Brain microvascular endothelial cell (primary cell): Measurements from ENCODE around the gene TRIM2.
A peak's percentile ranks its signal among the peaks of the same experiment; 100 is the strongest.

Experiments
- DNase-seq: peaks from one replicate; pipeline ENCODE4 v3.0.0-alpha.2; 2020
- H3K27ac ChIP-seq: fragments of 250-450 bp; sonication (Bioruptor Pico); 2 replicates; pipeline ENCODE4 v1.5.1; 2020; ENCODE audit warnings: mild to moderate bottlenecking, moderate library complexity
- H3K27me3 ChIP-seq: fragments of 250-450 bp; sonication (Bioruptor Pico); replicated peaks from 2 replicates; pipeline ENCODE4 v1.5.1; 2020; ENCODE audit warnings: mild to moderate bottlenecking
- H3K36me3 ChIP-seq: fragments of 250-450 bp; sonication (Bioruptor Pico); replicated peaks from 2 replicates; pipeline ENCODE4 v1.5.1; 2020; ENCODE audit warnings: mild to moderate bottlenecking
- H3K4me3 ChIP-seq: 2 replicates; pipeline ENCODE4 v1.5.1; 2011; ENCODE audit warnings: low read depth, mild to moderate bottlenecking, control low read depth, low read length, moderate library complexity
- in situ Hi-C: cut with HindIII; loops from 2 replicates; pipeline ENCODE4 v1.10.0; 2017; ENCODE audit warnings: low sequenced_read_pairs, low pct_ligation_motif_present
- TF ChIP-seq, protein P1 (sequence below): IDR thresholded peaks from 2 replicates; pipeline ENCODE4 v1.5.1; 2011; ENCODE audit warnings: low read depth, mild to moderate bottlenecking, moderate library complexity, low read length, control low read depth, inconsistent platforms; ENCODE audit errors: missing control alignments

Gene TRIM2

DNA sequence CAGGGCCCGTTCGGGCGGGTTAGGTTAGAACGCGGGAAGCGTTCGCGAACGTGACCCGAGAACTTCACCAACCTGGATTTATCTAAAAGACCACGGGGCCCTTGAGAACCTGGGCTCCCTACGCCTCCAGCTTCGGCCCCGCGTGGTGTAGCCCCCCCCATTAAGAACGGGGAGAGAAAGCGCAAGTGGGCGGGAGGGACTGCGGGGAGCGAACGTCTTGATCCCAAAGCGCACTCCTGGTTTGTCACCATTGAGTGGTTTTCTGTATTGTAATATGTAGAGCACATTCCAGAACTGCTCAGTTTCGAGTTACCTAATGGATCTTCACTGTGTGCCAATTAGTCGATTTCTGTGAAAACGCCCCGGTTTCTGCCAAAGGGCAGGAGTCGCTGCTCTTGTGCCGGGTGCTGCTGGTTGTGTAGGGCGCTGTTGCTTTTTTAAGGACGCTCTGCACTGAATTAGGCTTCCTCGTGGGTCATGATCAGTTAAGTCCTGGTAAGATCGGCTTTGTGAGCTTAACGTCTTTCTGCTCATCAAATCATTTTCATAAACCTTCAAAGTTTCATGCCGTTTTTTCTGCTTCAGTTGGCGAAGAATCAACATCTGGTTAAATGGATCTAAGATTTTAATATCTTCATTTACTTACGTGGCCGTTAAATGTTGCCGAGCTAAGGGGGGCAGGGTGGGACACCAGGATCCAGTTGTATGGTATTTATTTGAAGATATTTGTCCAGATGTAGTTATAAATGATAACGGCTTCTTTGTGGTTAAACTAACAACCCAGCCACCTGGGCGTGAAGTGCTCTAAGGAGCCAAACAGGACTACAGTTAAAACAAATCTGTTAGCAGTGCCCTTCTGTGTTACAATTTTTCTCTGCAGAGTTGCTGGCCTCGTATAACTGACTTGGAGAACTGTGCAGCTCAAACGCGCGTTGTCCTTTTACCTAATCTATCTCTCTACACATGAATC, 141.1 kb downstream of the TRIM2 start:
- no peaks in the 10 kb centered on the region for H3K27me3 ChIP-seq
- H3K4me3 ChIP-seq, result peak overlapping the region; percentile 75
- peak; percentile 38 for DNase-seq
- in situ Hi-C loops, result no loop called here
- TF ChIP-seq, protein P1, sequence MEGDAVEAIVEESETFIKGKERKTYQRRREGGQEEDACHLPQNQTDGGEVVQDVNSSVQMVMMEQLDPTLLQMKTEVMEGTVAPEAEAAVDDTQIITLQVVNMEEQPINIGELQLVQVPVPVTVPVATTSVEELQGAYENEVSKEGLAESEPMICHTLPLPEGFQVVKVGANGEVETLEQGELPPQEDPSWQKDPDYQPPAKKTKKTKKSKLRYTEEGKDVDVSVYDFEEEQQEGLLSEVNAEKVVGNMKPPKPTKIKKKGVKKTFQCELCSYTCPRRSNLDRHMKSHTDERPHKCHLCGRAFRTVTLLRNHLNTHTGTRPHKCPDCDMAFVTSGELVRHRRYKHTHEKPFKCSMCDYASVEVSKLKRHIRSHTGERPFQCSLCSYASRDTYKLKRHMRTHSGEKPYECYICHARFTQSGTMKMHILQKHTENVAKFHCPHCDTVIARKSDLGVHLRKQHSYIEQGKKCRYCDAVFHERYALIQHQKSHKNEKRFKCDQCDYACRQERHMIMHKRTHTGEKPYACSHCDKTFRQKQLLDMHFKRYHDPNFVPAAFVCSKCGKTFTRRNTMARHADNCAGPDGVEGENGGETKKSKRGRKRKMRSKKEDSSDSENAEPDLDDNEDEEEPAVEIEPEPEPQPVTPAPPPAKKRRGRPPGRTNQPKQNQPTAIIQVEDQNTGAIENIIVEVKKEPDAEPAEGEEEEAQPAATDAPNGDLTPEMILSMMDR, result peak; percentile 19
- no peaks in the 10 kb centered on the region for H3K36me3 ChIP-seq
- H3K27ac ChIP-seq, result no peak overlapping the region

DNA sequence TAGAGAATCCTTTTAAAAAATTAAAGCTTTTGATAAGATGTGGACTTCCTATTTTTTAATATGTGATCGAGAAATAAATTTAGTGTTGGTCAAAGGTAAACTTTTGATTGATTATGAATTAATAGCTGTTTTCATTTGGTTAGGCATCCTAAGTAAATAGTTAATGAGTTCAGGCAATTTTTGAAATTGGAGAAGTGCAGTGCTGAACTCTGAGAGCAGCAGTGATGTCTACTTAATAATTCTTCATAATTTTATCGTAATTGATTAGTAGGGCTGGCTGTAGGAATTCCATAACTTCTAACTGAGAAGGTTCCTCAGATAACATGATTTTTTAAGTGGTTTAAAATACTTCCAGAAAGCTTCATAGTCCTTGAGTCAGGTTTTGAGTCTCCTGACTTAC, 141.8 kb downstream of the TRIM2 start:
- no peaks in the 10 kb centered on the region for H3K36me3 ChIP-seq
- peak overlapping the region; percentile 75 for H3K4me3 ChIP-seq
- TF ChIP-seq, protein P1, result no peak
- H3K27me3 ChIP-seq, result no peaks in the 10 kb centered on the region
- in situ Hi-C loops, result no loop called here
- H3K27ac ChIP-seq, result no peak overlapping the region
- DNase-seq, result no peak

DNA sequence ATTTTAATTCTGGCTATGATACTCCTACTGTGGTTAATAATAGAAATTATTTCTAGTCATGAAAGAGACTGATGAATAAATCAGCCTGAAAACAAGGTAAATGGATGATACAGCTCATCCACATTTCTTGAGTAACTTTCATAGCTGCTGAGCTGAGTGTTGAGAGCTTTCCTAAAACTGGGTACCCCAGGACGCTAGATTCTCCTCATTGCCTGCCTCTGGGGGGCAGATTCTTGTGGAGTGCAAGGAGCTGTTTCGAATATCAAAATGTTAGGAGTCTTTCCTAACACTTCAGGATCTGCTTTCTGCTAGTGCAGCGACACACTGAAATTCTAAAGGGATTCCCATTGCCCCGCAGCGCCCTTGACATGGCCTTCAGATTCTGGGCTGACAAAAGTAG, 142.3 kb downstream of the TRIM2 start:
- in situ Hi-C loops, result no loop called here
- no peak for DNase-seq
- Histone ChIP-seq H3K27me3 (no peaks in the 10 kb centered on the region), H3K36me3 (no peaks in the 10 kb centered on the region), H3K4me3 (no peak overlapping the region), H3K27ac (no peak overlapping the region)
- TF ChIP-seq, protein P1, result peak; percentile 34

DNA sequence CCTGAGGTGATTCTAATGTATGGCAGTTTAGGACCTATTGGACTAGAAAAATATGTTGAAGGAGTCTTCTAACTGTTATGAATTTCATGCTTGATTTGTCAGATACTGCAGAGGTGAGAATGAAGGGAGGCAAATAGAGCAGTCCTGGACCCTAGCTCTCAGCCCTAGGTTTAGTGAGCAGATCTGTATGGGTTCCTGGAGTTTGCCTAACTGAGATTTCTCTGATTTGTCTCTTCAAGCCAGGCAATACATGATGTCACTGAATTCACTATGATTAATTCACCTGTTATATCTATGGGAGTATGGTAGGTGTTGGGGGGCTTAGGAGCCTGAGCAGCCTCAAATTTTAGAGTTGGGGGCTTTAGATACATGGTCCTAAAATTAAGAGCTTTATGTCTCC, 142.9 kb downstream of the TRIM2 start:
- no peak for DNase-seq
- no peaks in the 10 kb centered on the region for H3K27me3 ChIP-seq
- H3K36me3 ChIP-seq, result no peaks in the 10 kb centered on the region
- H3K4me3 ChIP-seq, result no peak overlapping the region
- H3K27ac ChIP-seq, result no peak overlapping the region
- in situ Hi-C loops, result no loop called here
- TF ChIP-seq, protein P1, result no peak

DNA sequence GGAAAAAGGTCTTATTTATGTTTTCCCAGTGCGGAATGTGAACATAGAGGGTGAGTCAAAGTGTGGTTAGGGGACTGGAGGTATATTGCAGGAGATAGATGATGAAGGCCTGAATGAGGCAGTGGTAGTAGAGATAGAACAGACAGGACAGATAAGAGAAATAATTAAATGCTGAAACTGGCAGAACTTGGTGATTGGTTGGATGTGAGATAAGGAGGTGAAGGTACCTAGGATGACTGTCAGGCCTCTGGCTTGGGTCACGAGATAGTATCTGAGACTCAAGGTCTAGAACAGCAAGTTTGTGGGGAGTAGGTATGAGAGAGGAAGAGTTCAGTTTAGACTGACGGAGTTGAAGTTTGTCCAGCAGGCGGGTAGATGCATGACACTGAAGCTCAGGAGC, 143.8 kb downstream of the TRIM2 start:
- no peaks in the 10 kb centered on the region for H3K36me3 ChIP-seq
- DNase-seq, result no peak
- TF ChIP-seq, protein P1, result no peak
- H3K27me3 ChIP-seq, result no peaks in the 10 kb centered on the region
- in situ Hi-C loops, result no loop called here
- H3K4me3 ChIP-seq, result no peak overlapping the region
- no peak overlapping the region for H3K27ac ChIP-seq
